GM12801 (cell line): ENCODE data around the gene NFIB.

ENCODE experiments used
- TF ChIP-seq, protein P1 (sequence below): IDR thresholded peaks from one replicate; pipeline ENCODE4 v1.5.1; 2011; ENCODE audit warnings: control low read depth; ENCODE audit not compliant: insufficient read length; ENCODE audit errors: extremely low read depth

Gene NFIB

DNA sequence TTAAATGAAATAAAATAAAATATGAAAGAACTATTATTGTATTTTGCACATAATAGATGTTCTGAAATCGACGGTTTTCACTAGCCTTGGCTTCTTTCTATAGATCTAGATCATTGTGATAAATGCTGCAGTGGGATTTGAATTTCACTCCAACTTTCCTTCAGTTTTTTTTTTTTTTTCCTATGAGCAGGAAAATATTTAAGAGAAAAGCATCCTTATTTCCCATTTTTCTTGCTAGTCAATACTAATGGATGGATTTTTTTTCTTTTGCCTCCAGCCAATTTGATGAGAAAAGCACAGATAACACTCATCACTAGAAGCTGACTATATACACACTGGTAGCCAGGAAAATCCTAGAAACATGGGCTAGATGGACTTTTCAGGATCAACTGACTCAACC is 249.0 kb downstream of the NFIB start:
- TF ChIP-seq, protein P1, sequence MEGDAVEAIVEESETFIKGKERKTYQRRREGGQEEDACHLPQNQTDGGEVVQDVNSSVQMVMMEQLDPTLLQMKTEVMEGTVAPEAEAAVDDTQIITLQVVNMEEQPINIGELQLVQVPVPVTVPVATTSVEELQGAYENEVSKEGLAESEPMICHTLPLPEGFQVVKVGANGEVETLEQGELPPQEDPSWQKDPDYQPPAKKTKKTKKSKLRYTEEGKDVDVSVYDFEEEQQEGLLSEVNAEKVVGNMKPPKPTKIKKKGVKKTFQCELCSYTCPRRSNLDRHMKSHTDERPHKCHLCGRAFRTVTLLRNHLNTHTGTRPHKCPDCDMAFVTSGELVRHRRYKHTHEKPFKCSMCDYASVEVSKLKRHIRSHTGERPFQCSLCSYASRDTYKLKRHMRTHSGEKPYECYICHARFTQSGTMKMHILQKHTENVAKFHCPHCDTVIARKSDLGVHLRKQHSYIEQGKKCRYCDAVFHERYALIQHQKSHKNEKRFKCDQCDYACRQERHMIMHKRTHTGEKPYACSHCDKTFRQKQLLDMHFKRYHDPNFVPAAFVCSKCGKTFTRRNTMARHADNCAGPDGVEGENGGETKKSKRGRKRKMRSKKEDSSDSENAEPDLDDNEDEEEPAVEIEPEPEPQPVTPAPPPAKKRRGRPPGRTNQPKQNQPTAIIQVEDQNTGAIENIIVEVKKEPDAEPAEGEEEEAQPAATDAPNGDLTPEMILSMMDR: no peak

DNA sequence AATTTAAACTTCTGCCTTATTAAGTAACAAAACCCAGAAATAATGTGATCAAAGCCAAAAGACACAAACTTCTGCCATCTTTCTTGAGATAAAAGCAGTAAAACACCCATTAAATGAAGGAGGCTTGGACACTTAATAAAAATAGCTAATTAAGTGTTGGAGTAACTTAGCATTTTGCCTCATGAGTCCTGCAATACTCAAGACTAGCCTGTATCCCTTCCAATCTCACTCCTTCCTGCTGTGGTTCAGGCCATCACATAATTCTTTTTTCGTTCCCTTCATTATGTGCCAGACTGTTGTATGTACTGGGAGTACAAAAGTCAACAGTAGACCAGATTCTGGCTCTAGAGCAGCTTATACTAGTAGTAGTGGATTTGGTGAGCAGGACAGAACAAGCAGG is 250.2 kb downstream of the NFIB start:
- TF ChIP-seq, protein P1: no peak

DNA sequence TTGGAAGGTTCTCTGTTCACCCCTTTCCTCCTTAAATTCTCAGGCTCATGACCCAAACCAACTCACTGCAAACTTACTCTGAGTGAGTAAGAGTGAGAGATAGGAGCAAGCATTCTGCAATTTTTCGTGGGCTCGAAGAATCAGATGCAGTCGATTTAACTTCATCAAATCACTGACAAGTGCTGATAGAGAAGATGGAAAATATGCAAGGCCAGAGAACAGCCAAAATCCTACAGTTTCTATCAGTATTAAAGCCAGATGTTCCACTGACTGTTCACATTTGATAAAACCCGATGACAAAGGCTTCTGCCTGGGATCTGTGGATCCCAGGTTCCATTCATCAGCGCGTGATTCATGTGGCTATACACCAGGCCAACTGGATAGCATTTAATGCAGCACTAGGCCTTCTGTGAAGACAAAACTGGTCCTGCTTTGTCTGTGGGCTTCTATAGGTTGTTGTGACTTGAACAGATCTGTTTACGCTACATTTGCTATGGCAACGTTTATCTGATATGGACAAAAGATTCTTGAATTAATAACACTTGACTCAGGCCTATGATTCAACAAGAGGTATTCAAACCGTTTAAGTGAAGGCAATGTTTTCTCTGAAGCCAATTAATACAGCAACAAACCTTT is 251.2 kb downstream of the NFIB start:
- TF ChIP-seq, protein P1: no peak

DNA sequence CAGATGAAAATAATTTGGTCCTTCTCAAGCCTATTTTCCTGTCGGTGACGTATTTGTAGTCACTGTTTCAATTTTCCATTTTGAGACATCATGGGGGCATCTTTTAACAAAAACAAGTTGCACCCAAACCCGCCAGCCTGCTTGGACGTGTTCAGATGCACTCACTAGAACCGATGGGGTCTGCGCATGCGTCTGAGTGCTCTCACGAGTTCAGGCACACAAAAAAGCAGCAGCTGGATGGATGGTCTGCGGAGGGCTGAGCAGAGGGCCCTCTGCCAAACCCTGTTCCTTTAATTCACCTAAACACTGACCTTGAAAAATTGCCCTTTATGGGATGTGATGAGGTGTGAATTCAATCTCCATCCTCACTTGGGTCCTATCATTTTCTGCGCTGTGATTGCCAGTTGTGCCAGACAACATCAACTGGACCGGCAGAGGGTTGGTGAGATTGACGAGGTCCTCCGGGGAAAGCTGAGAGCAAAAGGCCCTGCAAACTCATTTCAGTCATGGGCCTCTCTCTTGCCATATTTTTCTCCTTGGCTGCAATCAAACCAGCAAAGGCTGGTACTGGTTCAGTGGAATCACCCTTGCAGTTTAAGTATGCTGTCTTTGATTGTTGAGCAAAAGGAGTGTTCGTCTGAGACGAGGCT is 251.9 kb downstream of the NFIB start:
- TF ChIP-seq, protein P1: no peak

DNA sequence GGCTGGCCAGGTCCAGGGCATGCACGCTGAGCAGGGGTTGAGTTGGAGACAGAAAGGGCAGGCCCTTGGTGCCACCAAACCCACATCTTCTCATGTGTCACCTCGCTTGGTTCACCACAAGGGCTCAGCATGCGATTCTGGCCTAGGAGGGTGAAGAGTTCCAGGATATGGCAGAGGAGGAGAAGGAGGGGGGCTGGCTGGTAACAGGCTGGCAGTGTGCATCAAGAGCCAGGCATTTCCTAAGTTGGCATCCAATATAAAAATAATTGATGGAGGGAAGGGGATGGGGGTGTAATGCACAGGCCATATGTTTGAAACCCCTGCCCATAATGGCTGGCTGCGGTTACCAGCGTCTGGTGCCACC is 255.6 kb downstream of the NFIB start:
- TF ChIP-seq, protein P1: no peak

DNA sequence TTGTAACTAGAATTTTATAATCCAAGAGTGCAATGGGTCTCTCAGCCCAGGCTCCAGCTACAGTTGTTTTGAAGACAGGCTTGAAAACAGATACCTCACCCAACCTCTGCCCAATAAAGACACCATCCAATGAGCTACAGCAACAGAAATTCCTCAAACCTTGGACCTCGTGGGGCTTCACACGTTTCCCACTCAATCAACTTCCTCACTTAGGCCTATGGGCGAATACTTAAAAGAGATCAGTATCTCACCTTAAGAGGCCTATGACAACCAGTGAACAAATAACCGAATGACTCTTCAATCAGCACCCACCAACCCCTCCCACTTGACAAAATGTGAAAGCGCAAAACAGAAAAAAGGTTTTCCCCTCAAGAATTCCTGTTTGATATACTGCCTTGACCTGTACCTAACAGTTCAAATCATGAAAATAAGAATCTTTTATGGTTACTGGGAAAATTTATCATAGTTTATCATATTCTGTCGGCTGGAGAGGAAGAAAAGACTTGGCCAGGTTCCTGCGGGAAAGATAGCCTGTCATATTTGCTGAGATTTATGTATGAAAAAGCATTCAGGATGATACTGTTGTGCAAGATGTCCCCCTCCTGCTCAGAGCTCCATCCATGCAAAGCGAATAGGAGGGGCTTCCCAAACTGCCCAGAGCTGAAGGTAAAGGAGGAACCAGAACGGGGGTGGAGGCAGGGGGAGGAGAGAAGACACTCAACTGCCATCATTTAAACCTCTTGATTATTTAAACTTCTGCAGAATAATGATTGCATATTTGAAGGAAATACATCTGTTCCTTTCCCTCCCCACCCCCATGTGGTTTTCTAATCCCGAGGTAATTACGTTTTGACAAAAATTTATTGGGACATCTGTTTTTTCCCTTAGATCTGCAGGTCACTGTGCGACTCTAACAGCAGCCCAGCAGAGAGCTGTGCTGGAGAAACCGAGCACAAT is 256.3 kb downstream of the NFIB start:
- TF ChIP-seq, protein P1: no peak

DNA sequence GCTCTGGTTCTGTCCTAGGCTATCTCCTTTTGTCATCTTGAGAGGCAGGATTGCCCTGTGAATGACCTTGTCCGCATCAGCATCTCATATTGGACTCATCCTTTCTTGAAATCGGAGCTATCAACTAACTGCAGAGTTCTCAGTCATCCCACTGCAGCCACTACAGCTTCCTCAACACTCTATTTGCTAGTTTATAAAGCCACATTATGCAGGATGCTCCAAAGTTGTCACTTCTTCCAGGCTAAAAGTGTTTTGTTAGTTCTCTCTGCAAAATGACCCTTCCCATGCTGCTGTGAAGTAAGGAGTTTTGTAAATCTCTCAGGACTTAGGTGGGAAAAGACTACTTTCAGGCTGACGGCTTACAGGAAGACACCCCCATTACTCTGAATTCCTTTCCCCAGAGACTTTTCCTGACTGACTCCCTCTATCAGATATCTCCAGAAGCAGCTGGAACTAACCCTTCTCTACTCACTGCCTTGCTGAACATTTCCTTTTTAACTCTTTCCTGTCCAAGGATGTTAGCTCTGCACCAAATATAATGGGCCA is 257.6 kb downstream of the NFIB start:
- TF ChIP-seq, protein P1: no peak
